ENCODE measurements around the gene CHD5.
"Not testable (repeated sequence)": the region's sequence is repeated elsewhere in the genome, so short reads cannot be mapped to it uniquely, and the experiment has no call there.

Gene CHD5

DNA sequence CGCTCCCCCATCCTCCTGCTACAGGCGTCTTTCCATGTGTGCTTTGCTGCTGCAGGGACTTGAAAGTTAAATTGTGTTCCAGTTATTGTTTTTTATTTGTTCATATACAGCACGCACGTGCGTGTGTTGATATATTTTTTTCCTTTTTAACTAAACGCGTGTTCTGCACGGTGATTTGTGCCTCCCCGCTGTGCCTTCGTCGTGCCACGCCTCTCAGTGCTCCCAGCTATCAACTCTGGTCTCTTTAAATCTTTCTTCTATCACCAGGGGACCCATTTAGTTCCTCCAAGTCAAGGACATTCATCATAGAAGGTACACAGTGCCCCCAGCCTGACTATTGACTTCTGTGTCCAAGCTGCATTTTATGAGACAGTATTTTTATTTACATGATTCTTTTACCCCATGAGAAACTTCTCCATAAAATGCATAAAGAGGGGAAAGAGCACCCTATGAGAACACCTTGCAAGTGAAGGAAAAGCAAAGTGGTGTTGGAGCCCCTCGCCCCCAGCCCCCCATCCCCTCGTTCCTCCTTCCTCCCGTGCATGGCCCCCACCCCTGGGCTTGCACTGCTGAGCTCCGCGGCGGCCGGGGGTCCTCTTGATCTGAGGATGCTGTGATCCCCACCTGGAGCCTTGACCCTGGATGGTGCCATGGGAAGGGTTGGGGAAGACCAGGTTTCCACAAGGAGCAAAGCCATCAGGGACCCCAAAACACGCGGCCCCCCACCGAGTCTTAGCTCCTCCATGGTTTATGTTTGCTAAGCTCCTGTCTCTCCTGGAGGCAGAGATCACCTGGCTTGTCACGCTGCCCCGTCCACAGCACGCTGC lies 88.9 kb downstream of the CHD5 start:
- FAIRE-seq (no peak), DNase-seq (ENCODE audit: insufficient read length, low spot score) (no peak)

DNA sequence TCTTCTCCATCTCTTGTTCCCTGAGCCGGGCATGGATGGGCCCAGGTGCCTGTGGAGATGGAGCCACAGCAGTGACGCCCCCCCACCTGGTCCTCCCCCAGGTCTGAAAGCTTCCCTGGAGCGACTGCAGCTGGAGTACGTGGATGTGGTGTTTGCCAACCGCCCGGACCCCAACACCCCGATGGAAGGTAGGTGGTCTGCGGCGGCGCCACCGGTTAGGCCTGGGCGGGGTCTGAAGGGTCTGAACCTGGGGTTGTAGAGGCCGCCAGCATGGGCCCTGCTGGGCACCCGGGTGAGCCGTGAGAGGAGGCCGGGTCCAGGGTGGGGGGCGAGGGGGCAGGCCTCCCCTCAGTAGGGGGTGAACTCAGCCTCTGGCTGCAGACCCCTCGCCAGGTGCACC lies 89.8 kb downstream of the CHD5 start:
- DNase-seq (ENCODE audit: insufficient read length, low spot score) (no peak), FAIRE-seq (no peak)

DNA sequence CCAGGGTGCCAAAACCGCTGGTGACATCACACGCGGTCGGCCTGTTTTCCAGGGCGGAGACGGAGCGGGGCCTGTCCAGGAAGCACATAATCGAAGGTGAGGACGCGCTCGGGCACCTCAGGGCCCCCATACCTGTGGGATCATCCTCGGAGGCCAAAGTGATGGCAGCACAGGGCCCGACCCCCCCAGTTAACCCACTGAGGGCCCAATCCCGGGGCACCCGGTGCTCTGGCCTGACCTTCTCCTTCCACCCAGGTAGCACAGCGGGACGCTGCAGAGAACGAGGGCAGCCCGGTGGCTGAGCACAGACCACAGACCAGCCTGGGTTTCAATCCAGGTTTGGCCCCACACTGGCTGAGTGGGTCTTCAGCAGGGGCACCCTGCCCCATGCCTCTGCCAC lies 91.2 kb downstream of the CHD5 start:
- FAIRE-seq, result no peak
- DNase-seq (ENCODE audit: insufficient read length, low spot score), result no peak

DNA sequence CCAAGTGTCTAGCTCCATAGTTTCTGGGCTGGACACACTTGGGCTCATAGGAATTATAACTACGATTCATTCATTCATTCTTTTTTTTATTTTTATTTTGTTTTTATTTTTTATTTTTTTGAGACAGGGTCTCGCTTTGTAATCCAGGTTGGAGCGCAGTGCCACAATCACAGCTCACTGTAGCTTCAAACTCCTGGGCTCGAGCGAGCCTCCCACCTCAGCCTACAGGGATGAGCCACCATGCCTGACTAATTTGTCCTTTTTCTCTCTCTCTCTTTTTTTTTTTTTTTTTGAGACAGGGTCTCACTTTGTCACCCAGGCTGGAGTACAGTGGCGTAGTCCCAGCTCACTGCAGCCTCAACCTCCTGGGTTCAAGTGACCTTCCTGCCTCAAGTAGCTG lies 92.2 kb downstream of the CHD5 start:
- FAIRE-seq, result no peak
- no peak for DNase-seq (ENCODE audit: insufficient read length, low spot score)

DNA sequence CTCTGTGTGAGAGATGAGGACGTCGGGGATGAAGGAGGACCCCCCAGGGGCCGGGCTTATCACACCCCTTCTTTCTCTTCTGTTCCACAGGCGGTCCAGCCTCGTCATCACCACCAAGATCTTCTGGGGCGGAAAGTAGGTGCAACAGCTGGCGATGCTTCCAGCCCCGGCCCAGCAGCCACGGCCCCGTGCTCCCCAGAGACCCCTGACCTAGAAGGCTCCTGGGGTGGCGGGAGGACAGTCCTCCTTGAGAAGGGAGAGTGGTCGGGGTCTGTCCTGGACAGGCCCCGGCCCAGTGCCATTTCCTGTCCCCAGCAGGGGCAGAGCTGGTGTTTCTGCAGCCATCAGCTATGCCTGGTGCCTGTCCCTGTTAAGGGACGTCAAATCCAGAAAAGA lies 92.7 kb downstream of the CHD5 start:
- no peak for FAIRE-seq
- no peak for DNase-seq (ENCODE audit: insufficient read length, low spot score)

DNA sequence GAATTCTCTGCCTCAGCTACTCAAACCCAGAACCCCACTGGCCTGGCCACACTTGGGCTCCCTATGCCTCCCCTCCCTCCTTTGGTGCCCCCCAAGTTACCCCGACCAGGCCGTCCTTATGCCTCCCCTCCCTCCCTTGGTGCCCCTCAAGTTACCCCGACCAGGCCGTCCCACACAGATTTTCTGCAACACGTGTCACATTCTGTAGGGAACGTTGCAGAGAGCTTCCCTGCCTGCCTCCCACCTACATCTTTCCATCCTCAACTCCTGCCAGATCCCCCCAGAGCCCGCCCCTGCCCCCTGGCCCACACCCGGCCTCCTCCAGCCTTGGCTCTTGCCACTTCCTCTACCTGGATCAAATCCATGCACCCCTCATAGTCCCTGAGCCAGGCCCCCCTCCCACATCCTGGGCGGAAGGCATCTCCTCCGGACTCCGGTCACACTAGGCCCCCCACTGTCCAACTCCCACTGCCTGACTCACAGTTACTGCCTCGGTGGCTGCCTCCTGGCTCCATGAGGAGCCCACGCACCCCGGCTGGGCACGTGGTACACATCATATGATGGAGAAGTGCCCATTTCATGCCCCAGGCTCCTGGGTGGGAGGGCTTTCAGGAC lies 93.3 kb downstream of the CHD5 start:
- FAIRE-seq (no peak), DNase-seq (ENCODE audit: insufficient read length, low spot score) (no peak)

DNA sequence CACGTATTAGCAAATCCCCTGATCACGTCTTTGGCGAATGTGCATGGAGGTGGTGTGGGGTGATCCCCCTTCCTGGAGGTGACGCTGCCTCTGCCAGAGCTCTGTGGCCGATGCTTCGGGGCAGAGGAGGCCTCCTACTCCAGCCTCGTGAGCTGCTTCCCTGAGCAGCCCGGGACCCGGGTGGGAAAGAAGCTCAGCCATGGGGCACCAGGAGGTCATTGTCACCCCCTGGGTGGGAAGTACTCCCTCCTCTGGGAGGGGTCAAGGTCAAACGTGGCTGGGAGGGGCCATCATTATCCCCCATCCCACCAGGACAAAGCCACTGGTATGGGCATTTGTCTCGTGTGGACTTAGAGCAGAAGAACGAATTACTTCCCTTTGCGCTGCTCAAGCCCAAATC lies 93.8 kb downstream of the CHD5 start:
- FAIRE-seq, result no peak
- DNase-seq (ENCODE audit: insufficient read length, low spot score), result no peak

DNA sequence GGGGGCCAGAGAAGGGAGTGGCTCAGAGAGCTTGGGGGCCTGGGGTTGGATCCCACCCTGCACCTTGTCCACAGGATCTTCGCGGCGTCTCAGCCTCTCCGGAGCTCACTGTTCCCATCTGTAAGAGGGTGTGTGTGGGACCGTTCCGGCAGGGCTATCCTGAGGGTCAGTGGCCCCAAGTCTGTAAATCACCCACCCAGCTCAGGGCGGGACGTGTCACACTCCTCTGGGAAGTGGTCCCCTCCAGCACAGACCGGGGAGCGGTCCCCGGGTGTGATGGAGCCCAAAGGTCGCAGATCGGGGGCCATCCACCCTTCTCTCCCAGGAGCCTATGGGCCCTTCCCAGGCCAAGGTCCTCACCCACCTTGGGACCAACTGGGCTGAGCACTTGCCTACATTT lies 94.5 kb downstream of the CHD5 start:
- FAIRE-seq (no peak), DNase-seq (ENCODE audit: insufficient read length, low spot score) (no peak)

DNA sequence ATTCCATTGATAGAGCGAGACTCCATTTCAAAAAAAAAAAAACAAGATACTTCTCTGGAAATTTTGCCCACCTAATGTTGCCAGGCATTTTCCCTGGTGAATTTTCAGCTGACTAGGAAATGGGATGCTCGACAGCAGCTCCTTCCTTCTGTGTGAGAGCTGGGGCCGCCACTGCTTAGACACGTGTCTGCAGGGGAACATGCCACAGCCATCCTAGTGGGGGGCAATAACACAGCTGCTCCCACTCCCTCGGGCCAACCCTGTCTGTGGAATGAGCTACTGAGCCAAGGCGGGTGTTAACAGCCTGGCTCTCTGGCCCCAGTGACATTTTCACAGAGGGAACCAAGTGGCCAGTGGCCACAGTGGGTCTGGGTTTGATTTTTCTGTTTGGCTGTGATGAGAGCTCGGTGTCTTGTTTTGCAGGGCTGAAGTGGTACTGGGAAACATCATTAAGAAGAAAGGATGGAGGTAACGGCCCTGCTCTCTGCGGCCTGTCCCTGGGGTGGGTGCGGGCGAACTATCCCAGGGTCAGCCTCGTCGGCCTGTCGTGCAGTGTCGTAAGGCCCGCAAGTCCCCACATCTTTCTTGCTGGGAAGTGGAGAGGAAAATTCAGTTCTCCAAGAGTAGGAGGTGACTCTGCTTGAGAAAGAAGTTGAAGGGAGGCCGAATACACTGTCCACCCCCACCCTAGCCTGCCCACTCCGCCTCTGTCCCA lies 95.2 kb downstream of the CHD5 start:
- FAIRE-seq, result no peak
- no peak for DNase-seq (ENCODE audit: insufficient read length, low spot score)

DNA sequence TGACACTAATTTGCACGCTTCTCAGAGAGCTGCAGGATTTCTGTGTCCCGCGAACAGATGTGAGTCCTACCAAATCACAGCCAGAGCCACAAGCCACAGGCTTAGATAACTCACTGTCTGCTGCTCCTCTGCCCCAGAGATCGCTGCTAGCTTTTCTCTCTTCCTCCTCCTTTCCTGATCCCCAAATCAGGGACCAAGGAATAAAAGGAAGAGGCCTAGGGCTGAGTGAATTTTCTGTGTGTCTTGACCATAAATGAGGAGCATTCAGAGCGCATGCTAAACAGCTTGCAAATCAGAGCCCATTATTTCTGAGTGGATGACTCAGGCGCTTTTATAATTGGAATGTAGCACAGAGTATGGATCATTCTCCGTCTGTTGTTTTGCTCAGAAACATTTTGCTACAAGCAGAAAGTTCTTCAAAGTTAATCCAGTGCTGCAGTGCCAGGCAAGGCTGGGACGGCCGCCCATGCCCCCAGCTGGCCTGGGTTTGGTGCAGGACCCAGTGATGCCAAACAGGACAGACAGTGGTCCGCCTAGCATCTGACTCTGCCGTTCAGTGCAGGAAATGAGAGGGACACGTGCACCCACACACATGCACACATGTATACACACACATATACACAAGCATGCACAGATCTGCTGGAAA lies 96.2 kb downstream of the CHD5 start:
- DNase-seq (ENCODE audit: insufficient read length, low spot score), result no peak
- no peak for FAIRE-seq

DNA sequence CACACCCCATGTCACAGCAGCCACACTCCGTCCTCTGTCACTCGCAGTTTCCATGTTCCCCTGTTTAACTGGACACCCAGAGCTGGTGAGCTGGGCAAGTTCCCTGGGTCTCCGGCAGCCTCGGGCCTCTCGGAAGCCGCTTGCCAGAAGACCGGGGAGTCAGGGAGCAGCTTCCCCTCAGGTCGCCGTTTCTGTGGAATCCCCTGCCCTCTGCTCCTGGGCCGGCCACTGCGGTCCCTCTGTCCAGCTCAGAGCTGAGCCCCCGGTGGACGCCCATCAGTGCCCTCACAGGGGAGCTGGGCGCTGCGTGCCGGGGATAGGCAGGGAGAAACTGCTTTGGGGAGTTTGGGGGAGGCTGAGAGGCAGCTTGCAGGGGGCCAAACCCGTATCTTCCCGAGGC lies 96.7 kb downstream of the CHD5 start:
- DNase-seq (ENCODE audit: insufficient read length, low spot score) (no peak), FAIRE-seq (no peak)

DNA sequence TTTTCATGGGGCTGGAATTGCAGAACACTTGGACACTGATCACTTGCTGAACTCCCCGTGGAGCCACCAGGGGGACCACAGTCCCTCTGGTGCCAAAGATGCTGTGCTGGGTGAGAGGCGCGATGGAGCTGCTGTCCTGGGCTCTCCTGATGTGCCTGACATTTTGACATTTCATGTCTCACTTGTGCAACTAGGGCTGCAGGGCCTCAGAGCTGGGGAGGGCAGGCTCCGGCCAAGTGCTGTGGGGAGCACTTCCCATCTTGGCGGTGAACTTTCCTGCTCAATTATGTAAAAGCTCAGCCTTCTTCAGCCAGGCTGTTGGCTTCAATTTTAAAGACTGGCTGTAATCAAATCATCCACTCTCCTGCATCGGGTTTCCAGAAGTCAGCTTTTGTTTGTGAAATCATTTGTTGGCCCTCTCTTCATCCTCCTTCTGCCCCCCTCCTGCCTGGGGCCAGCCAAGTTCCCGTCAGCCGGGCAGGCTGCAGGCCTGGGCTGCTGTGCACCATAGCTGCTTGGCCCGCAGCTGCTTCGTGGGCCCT lies 97.6 kb downstream of the CHD5 start:
- no peak for DNase-seq (ENCODE audit: insufficient read length, low spot score)
- no peak for FAIRE-seq

DNA sequence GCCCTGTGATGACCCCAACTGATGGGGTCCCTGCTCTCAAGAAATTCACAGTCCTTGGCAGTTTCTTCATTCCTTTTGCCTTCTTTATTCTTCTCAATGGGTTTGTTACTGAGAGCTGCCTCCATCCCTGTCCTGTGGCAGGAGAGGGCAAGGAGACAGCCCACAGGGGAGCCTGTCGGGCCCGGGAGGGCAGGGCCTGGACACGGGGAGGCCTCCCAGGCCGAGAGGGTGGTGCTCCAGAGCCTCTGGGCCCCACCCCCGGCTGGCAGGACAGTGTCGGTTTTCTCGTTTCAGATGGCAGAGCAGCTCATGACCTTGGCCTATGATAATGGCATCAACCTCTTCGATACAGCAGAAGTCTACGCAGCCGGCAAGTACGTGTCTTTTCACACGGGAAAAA lies 98.2 kb downstream of the CHD5 start:
- FAIRE-seq (no peak), DNase-seq (ENCODE audit: insufficient read length, low spot score) (no peak)

DNA sequence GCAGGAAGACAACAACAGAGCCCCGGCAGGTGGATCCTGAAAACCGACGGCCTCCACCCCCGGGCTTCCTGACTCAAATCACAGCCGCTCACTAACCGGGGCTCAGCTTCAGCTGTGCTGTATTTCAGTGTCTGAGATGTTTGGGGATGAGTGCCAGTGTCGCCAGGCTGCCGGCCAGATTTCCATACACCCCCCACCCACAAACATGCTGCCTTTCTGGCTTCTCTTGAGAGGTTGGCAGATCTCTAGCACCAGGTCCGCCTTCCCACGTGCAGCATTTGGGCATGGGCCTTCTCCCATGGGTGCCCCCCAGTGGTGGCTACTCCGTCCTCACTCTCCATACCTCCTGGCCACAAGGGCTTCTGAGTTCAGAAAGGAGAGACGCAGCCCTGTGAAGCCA lies 99.7 kb downstream of the CHD5 start:
- DNase-seq (ENCODE audit: insufficient read length, low spot score) (no peak), FAIRE-seq (no peak)

DNA sequence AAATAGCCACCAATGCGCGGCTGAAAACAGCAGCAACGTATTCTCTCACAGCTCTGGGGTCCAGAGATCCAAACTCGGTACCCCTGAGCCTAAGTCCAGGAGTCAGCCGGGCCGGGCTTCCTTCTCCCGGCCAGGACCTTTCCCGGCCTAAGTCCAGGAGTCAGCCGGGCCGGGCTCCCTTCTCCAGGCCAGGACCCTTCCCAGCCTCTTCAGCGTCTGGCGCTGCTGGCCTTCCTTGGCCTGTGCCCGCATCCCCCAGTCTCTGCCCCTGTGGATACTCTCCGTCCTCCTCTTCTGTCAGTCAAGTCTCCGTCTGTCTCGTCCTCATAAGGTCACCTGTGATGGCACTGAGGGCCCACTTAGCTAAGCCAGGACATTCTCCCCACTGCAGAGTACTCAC lies 102.2 kb downstream of the CHD5 start:
- DNase-seq (ENCODE audit: insufficient read length, low spot score), result no peak
- FAIRE-seq, result no peak

DNA sequence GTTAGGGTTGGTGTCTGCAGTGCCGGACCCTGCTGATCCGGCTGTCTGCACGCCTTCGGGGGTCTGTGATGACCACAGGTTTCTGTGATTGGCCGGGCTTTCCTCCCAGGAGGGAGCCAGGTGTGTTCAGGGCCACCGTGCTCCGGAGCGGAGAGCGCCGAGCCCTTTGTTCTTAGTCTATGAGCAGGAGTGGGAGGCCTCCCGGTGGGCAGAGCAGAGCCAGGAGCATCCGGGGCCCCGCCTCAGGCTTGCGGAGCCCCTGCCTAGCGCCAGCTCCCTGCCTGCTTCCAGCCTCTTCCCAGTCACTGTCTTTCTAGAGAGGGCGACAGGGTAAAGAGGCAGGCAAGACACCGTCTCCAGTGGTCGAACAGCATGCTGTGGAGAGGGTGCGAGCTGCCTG lies 102.6 kb downstream of the CHD5 start:
- DNase-seq (ENCODE audit: insufficient read length, low spot score) (no peak), FAIRE-seq (no peak)

DNA sequence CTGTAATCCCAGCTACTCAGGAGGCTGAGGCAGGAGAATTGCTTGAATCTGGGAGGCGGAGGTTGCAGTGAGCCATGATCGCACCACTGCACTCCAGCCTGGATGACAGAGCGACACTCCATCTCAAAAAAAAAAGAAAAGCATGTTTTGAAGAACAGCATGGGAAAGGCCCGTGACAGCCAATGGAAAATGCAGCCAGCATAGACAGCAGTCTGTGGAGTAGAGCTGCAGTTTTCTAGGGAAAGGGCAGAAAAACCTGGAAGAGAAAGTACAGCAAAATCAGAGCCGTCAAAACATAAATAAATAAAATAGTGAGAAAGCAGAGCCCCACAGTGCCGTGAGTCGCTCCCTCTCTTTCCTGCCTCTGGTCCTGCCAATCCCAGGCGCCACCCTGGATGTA lies 103.1 kb downstream of the CHD5 start:
- not testable (repeated sequence) for DNase-seq (ENCODE audit: insufficient read length, low spot score); FAIRE-seq

DNA sequence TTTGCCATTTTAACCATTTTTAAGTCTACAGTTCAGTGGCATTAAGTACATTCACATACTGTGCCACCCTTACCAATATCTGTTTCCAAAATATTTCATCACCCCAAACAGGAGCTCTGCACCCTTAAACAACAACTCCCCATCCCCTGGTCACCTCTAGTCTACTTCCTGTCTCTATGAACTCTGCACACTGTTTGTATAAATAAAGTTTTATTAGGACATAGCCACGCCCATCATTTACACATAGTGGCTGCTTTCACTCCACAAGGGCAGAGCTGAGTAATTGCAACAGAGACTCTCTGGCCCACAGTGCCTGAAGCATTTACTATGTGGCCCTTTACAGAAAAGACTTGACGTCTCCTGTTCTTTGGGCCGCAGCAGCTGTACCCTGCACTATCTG lies 104.4 kb downstream of the CHD5 start:
- no peak for FAIRE-seq

DNA sequence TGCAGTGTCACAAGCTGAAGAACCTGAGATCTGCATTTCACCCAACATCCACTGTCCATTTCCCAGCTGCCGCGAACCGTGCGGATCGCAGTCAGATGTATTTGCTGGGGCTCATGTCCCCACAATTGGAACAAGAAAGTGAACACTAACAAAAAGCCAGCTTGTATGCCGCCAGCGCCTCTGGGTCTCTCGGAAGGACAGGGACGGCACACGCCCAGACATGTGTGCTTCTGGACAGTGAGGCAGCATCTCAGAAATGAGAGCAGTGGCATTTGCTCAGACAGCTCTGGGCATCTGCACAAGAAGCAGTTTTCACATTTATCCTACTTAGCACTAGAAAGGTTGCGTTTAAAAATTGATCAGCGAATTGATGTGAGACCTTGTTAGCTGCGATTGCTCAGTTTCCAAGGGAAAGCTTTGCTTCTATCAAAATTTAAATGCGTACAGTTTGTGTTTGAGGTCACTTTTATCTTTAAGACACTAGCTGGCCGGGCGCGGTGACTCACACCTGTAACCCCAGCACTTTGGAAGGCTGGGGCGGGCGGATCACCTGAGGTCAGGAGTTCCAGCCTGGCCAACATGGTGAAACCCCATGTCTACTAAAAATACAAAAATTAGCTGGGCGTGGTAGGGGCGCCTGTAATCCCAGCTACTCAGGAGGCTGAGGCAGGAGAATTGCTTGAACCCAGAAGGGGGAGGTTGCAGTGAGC lies 105.8 kb downstream of the CHD5 start:
- FAIRE-seq, result no peak
- DNase-seq (ENCODE audit: insufficient read length, low spot score), result no peak

More for the DNA sequence above, 104.4 kb downstream of the CHD5 start:
- DNase-seq (ENCODE audit: insufficient read length, low spot score), result no peak

DNA sequence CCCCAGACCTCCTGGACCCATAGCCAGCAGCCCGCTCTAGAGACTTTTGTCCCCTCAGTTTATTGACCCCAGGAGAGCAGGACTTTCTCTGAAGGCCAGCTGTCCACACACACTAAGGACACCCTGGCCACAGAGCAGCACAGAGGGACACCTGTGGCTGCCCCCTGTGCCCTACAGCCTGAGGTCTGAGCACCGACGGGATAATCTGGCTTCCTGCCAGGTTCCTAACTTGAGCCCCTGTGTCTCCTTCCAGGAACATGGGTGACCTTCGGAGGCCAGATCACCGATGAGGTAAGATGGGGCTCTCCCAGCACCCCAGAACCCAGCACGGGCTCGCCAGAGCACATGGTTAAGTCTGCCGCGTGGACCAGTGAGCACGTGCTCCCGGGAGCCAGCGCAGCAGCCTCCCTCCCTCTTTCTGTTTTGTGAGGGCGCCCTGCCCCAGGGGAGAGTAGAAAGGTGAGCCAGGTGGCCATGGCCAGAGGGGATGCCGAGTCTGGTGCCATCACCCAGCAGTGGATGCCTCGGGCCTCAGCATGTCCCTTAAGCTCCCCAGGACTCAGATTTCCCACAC lies 106.6 kb downstream of the CHD5 start:
- DNase-seq (ENCODE audit: insufficient read length, low spot score) (no peak), FAIRE-seq (no peak)

Data from HTR-8/SVneo (cell line).